Activated CD4-positive, alpha-beta memory T cell treated with anti-CD3 and anti-CD28 coated beads for 36 hours (primary cell): ENCODE results near the gene ZNF837. TPM values are rescaled to one million over a fixed set of nuclear protein-coding genes. Genes with fewer than 3 reads are reported as not detected.

Experiments used
- CTCF ChIA-PET: fragments of 350-600 bp; sonication (Branson Sonifier 250); formaldehyde crosslinking; loops from one replicate; lab custom pipeline; 2021; ENCODE audit warnings: antibody characterized with exemption, inconsistent platforms; lab: Charles Lee
- POLR2A ChIA-PET: fragments of 350-600 bp; sonication (Branson Sonifier 250); formaldehyde crosslinking; loops from one replicate; lab custom pipeline; 2021; ENCODE audit warnings: antibody characterized with exemption; lab: Charles Lee
- DNase-seq: peaks from one replicate; pipeline ENCODE4 v3.0.0-alpha.2; 2020
- H3K27ac Mint-ChIP-seq: one replicate; pipeline ENCODE4 v1.8.0; 2021; ENCODE audit warnings: mixed read lengths
- H3K27me3 Mint-ChIP-seq: one replicate; pipeline ENCODE4 v1.8.0; 2021; ENCODE audit warnings: mixed read lengths
- H3K36me3 Mint-ChIP-seq: one replicate; pipeline ENCODE4 v1.8.0; 2021; ENCODE audit warnings: mixed read lengths
- H3K4me1 Mint-ChIP-seq: one replicate; pipeline ENCODE4 v1.8.0; 2021; ENCODE audit warnings: low read depth, mixed read lengths
- H3K4me3 Mint-ChIP-seq: one replicate; pipeline ENCODE4 v1.8.0; 2021; ENCODE audit warnings: mild to moderate bottlenecking, mixed read lengths
- H3K9me3 Mint-ChIP-seq: one replicate; pipeline ENCODE4 v1.8.0; 2021; ENCODE audit warnings: mixed read lengths
- intact Hi-C: fragments of 100-400 bp; cut with micrococcal nuclease; formaldehyde crosslinking; loops from one replicate; pipeline ENCODE4 v1.15.1; 2023
- total RNA-seq, 2 experiments: library from RNA; stranded (reverse); gene quantifications; one replicate each; pipeline ENCODE4 v1.2.3, GENCODE V29; 2021

The ZNF837 gene
- total RNA-seq, 2 experiments from 2014 or later, result 2.1 to 2.4 TPM

DNA sequence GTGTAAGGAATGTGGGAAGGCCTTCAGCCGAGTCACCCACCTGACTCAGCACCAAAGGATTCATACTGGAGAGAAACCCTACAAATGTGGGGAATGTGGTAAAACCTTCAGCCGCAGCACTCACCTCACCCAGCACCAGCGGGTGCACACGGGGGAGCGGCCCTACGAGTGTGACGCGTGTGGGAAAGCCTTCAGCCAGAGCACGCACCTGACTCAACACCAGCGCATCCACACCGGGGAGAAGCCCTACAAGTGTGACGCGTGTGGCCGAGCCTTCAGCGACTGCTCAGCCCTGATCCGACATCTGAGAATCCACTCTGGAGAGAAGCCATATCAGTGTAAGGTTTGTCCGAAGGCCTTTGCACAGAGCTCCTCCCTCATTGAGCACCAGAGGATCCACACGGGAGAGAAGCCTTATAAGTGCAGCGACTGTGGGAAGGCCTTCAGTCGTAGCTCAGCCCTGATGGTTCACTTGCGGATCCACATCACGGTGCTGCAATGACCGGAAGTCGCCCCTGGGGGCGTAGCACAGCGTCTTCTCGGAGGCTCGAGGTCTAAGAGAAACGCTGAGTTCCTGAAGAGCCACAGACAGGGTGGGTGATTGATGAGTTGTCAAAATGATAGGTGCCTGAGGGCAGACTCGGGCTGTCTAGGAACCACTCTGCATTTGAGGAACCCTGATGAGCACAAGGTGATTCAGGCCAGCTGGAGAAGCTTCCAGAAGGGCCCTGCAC, 41.8 kb downstream of the ZNF837 start:
- CTCF ChIA-PET, result no interaction called here
- no peaks in the 10 kb centered on the region for H3K4me1 Mint-ChIP-seq
- POLR2A ChIA-PET, result no interaction called here
- H3K9me3 Mint-ChIP-seq, result no peaks in the 10 kb centered on the region
- H3K27ac Mint-ChIP-seq, result no peak overlapping the region
- H3K27me3 Mint-ChIP-seq, result no peaks in the 10 kb centered on the region
- DNase-seq, result no peak
- no peak overlapping the region for H3K4me3 Mint-ChIP-seq
- H3K36me3 Mint-ChIP-seq, result peaks cover 36% of the 10 kb centered on the region
- intact Hi-C loops, result no loop called here

DNA sequence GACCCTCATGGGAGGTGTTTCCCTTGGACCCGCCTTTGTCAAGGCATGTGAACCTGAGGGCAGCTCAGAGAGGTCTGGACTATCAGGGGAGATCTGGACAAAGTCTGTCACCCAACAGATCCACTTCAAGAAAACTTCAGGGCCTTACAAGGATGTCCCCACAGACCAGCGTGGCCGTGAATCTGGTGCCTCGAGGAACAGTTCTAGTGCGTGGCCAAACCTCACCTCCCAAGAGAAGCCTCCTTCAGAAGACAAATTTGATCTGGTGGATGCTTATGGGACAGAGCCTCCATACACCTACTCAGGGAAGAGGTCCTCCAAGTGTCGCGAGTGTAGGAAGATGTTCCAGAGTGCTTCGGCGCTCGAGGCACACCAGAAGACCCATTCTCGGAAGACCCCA, 42.5 kb downstream of the ZNF837 start:
- intact Hi-C loops, result no loop called here
- Mint-ChIP-seq H3K27ac (no peak overlapping the region), H3K4me3 (no peak overlapping the region), H3K36me3 (peaks cover 36% of the 10 kb centered on the region), H3K27me3 (no peaks in the 10 kb centered on the region), H3K4me1 (no peaks in the 10 kb centered on the region), H3K9me3 (no peaks in the 10 kb centered on the region)
- POLR2A ChIA-PET, result no interaction called here
- DNase-seq, result no peak
- CTCF ChIA-PET, result no interaction called here

DNA sequence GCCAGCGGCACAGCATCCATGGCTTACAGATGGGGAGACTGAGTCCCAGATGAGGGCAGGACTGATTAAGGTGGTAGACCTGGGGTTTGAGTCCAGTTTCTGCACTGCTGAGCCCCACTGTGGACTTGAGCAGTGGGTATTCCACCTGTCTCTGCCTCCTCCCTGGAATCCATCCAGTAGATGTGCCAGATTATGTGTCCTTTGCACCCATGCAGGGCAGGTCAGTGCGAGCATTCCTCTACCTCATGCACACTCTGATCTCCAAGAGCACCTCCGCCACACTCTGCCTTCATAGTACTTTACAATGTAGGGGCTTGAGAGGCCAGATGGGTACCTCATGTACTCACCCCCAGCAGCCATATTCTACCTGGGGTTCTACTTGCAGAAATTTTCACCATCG, 44.0 kb downstream of the ZNF837 start:
- no peak for DNase-seq
- intact Hi-C loops, result no loop called here
- CTCF ChIA-PET, result no interaction called here
- no peaks in the 10 kb centered on the region for H3K9me3 Mint-ChIP-seq
- H3K36me3 Mint-ChIP-seq, result peaks cover 36% of the 10 kb centered on the region
- no peak overlapping the region for H3K4me3 Mint-ChIP-seq
- POLR2A ChIA-PET, result no interaction called here
- no peaks in the 10 kb centered on the region for H3K27me3 Mint-ChIP-seq
- H3K27ac Mint-ChIP-seq, result no peak overlapping the region
- H3K4me1 Mint-ChIP-seq, result no peaks in the 10 kb centered on the region

DNA sequence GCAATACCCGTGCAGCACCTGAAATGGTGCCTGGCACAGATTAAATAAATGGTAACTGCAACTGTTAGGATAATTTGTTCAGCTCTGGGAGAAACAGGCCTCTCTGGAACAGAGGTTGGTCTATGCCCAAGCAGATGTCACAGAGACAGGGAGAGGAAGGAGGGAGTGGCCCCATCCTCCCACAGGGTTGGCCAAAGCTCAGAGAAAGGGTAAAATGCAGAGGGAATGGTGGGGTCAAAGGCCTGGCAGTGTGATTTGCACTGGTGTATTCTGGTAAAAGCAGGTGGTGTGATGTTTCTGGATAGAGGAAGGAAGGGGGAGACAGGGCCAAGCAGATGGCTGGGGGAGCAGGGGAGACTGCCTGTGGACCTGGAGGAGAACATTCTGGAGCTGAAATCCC, 44.6 kb downstream of the ZNF837 start:
- POLR2A ChIA-PET, result no interaction called here
- Mint-ChIP-seq H3K27me3 (no peaks in the 10 kb centered on the region), H3K36me3 (peaks cover 35% of the 10 kb centered on the region)

DNA sequence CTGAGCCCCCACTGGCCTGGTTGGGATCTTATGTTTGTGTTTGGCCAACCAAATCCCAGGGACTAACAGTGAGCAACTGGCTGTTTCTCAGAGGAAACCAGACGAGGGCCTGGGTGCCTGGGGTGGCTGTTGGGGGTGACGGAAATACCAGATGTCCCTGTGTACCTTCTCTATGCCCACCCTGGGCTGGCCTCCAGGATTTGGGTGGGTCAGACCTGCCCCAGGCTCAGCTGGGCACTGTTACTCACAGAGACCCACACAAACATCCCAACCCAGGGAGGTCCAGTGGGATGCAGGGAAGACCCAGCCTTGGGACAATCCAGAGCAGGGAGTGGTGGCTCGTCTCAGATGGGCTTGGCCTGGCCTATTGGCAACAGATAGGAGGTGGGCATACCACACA, 45.2 kb downstream of the ZNF837 start:
- Mint-ChIP-seq H3K4me1 (no peaks in the 10 kb centered on the region), H3K9me3 (no peaks in the 10 kb centered on the region), H3K27me3 (no peaks in the 10 kb centered on the region), H3K4me3 (no peak overlapping the region), H3K36me3 (peaks cover 30% of the 10 kb centered on the region), H3K27ac (no peak overlapping the region)
- no peak for DNase-seq
- ChIA-PET CTCF (no interaction called here), POLR2A (no interaction called here)
- intact Hi-C loops, result no loop called here

More for the DNA sequence above, 44.6 kb downstream of the ZNF837 start:
- CTCF ChIA-PET, result no interaction called here
- no peak overlapping the region for H3K4me3 Mint-ChIP-seq
- no peak for DNase-seq
- no peaks in the 10 kb centered on the region for H3K4me1 Mint-ChIP-seq
- H3K9me3 Mint-ChIP-seq, result no peaks in the 10 kb centered on the region
- intact Hi-C loops, result no loop called here
- no peak overlapping the region for H3K27ac Mint-ChIP-seq

DNA sequence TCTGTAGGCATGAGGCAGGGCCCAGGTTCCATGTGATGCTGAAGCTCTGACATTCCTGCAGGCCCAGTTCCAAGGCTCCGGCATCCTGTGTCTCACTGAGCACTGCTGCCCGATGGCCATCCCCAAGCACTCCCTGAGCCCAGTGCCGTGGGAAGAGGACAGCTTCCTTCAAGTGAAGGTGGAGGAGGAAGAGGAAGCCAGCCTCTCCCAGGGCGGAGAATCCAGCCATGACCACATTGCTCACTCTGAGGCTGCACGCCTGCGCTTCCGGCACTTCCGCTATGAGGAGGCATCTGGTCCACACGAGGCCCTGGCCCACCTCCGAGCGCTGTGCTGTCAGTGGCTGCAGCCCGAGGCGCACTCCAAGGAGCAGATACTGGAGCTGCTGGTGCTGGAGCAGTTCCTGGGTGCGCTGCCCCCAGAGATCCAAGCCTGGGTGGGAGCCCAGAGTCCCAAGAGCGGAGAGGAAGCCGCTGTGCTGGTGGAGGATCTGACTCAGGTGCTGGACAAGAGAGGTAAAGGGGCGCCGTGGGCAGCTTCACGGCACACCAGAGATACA, 46.1 kb downstream of the ZNF837 start:
- peaks cover 27% of the 10 kb centered on the region for H3K36me3 Mint-ChIP-seq
- no peak overlapping the region for H3K27ac Mint-ChIP-seq
- H3K4me3 Mint-ChIP-seq, result no peak overlapping the region
- no peak for DNase-seq
- no peaks in the 10 kb centered on the region for H3K27me3 Mint-ChIP-seq
- POLR2A ChIA-PET, result no interaction called here
- H3K9me3 Mint-ChIP-seq, result no peaks in the 10 kb centered on the region
- CTCF ChIA-PET, result no interaction called here
- H3K4me1 Mint-ChIP-seq, result no peaks in the 10 kb centered on the region
- intact Hi-C loops, result no loop called here

DNA sequence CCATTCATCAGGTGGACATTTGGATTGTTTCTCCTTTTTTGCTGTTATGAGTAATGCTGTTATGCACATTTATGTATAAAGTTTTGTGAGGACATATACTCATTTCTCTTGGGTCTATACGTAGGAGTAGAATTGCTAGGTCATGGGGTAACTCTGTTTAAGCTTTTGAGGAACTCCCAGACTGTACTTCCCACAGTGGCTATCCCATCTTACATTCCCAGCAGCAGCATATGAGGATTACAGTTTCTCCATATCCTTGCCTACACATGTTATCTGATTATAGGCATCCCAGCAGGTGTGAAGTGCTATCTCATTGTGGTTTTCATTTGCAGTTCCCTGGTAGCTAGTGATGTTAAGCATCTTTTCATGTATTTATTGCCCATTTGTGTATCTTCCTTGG, 48.1 kb downstream of the ZNF837 start:
- Mint-ChIP-seq H3K4me1 (peaks cover 4% of the 10 kb centered on the region), H3K4me3 (no peak overlapping the region), H3K9me3 (no peaks in the 10 kb centered on the region), H3K27me3 (no peaks in the 10 kb centered on the region), H3K27ac (no peak overlapping the region), H3K36me3 (peaks cover 11% of the 10 kb centered on the region)
- DNase-seq, result no peak
- intact Hi-C loops, result no loop called here
- POLR2A ChIA-PET, result no interaction called here
- CTCF ChIA-PET, result interaction anchor here (0.9 kb wide), 1 partner anchor 15 kb away, joined by 4 read pairs; no protein-coding TSS in a partner anchor

DNA sequence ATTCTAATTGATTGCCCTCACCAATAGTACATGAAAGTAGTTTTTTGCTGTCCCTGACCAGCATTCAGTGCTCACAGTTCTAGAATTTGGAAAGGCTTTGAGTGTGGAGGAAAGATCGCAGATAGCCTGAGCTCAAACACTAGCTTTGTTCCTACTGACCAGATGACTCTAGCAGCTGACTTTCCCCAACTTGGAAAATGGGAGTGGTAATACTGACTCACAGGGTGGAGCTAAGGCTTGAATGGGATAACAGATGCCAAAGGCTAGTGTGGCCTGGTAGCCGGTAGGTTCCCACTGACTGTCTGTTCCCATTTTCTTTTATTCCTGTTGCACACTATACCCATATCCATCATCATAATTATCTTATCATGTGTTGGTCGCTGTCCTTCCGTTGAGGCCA, 50.4 kb downstream of the ZNF837 start:
- no peak overlapping the region for H3K27ac Mint-ChIP-seq
- H3K9me3 Mint-ChIP-seq, result no peaks in the 10 kb centered on the region
- CTCF ChIA-PET, result interaction anchor here (1.0 kb wide), 1 partner anchor 16 kb away, joined by 7 read pairs; no protein-coding TSS in a partner anchor
- peaks cover 4% of the 10 kb centered on the region for H3K4me1 Mint-ChIP-seq
- DNase-seq, result no peak
- H3K27me3 Mint-ChIP-seq, result no peaks in the 10 kb centered on the region
- POLR2A ChIA-PET, result no interaction called here
- H3K36me3 Mint-ChIP-seq, result peaks cover 6% of the 10 kb centered on the region
- H3K4me3 Mint-ChIP-seq, result no peak overlapping the region
- intact Hi-C loops, result no loop called here

DNA sequence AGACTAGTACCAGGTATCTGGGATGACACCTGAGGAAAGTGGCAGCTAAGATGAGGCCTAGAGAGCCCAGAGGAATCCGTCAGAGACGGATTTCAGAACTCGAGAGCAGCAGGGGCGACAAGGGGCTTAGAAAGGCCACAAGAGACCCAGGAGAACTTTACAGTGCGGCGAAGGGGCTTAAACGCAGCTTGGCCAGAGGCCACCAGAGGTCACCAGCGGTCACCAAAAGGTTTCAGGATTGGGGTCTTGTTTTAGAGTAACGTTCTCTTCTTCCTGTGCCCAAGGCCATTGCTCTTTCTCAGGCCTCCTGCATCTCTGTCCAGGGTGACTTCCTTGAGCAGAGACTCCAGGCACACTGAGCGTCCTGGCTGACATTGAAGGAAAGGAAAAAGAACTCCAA, 51.8 kb downstream of the ZNF837 start:
- no peaks in the 10 kb centered on the region for H3K27me3 Mint-ChIP-seq
- H3K36me3 Mint-ChIP-seq, result no peaks in the 10 kb centered on the region
- peak; percentile 24 for DNase-seq
- no peak overlapping the region for H3K27ac Mint-ChIP-seq
- H3K9me3 Mint-ChIP-seq, result no peaks in the 10 kb centered on the region
- POLR2A ChIA-PET, result no interaction called here
- peaks cover 4% of the 10 kb centered on the region for H3K4me1 Mint-ChIP-seq
- no peak overlapping the region for H3K4me3 Mint-ChIP-seq
- intact Hi-C loops, result loop anchor here (5.0 kb wide), 1 partner anchor 78 kb away; the partner anchor contains the start of gene ZNF584
- CTCF ChIA-PET, result interaction anchor here (1.0 to 1.6 kb wide), 2 partner anchors 61 to 185 kb away, joined by 3 read pairs; no protein-coding TSS in a partner anchor

DNA sequence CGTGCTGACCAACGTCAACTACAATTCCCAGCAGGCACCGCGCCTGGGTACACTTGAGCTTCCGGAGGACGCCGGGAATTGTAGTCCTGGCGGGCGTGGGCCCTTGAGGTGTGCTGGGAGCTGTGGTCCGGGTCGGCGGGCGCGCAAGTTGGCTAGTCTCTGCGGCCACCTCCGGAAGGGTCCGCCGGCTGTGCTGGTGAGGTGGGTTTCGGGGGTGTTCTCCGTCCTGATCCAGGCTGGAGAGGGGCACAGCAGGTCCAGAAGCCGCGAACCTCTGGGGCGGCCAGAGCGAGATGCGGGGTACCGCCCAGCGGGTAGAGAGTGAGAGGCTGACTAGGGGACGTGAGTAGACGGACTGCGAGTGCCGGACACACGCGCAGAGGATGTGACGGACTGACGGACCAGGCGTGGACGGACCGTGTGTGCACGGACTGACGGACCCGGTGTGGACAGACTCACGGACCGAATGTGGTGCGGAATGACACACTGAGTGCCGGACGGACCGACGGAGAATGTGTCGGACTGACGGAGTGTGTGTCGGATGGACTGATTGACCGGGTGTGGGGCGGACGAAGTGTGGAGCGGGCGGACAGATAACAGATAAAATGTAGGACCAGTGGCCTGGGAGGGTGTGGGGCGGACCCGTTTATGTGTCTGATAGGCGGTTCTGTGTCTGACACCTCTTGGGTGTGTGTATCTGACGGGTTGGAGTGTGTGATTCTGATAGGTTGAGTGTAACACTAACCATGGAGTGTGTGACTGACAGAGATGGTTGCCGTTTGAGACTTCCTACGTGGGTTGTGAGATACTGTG, 53.7 kb downstream of the ZNF837 start, which contains the start of gene ZSCAN22:
Gene ZSCAN22 (plus strand): TSS at position 81 of the 813 bp plus-strand sequence. CDS start 7,809 bp downstream, outside the sequence.
- Mint-ChIP-seq H3K27me3 (no peaks in the 10 kb centered on the region), H3K4me3 (no peak within 1 kb of the TSS), H3K27ac (no peak within 1 kb of the TSS), H3K9me3 (no peaks in the 10 kb centered on the region), H3K36me3 (peaks cover 1% of the 10 kb centered on the region), H3K4me1 (peaks cover 4% of the 10 kb centered on the region)
- POLR2A ChIA-PET, result interaction anchor here (0.6 to 1.4 kb wide), 5 partner anchors 10 to 217 kb away, joined by 3 to 8 read pairs (median 3); partner anchors contain the start of genes TRIM28 and ZNF497
- CTCF ChIA-PET, result interaction anchor here (0.7 to 2.8 kb wide), 3 partner anchors 10 to 193 kb away, joined by 3 to 11 read pairs (median 8); partner anchors contain the start of gene ZBTB45
- peak; percentile 95 for DNase-seq
- intact Hi-C loops, result loop anchor here (1.0 to 5.0 kb wide), 6 partner anchors 22 to 192 kb away; partner anchors contain the start of genes ERVK3-1, ZBTB45, ZNF497 and ZNF584

DNA sequence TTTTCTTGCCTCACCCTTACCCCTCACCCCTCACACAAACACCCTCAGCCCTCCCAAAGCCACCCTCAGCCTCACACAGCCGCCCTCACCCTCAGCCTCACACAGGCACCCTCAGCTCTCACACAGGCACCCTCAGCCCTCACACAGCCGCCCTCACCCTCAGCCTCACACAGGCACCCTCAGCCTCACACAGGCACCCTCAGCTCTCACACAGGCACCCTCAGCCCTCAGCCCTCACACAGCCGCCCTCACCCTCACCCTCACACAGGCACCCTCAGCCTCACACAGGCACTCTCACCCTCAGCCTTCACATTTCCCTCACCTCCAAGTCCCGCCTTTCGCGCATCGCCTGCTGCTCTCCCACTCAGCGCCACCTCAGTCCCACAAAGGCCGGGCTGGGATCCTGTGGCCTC, 54.3 kb downstream of the ZNF837 start:
- Mint-ChIP-seq H3K4me1 (peaks cover 4% of the 10 kb centered on the region), H3K9me3 (no peaks in the 10 kb centered on the region), H3K4me3 (no peak overlapping the region), H3K27ac (no peak overlapping the region), H3K27me3 (no peaks in the 10 kb centered on the region), H3K36me3 (peaks cover 1% of the 10 kb centered on the region)
- intact Hi-C loops, result loop anchor here (1.0 to 5.0 kb wide), 5 partner anchors 21 to 193 kb away; partner anchors contain the start of genes ERVK3-1, ZBTB45, ZNF497 and ZNF584
- DNase-seq, result no peak
- ChIA-PET CTCF (interaction anchor here (0.7 to 2.8 kb wide), 3 partner anchors 9 to 194 kb away, joined by 3 to 11 read pairs (median 8); partner anchors contain the start of gene ZBTB45), POLR2A (interaction anchor here (0.6 to 1.4 kb wide), 5 partner anchors 9 to 218 kb away, joined by 3 to 8 read pairs (median 3); partner anchors contain the start of genes TRIM28 and ZNF497)
